ENCODE results near the gene AKR7A2.

DNA sequence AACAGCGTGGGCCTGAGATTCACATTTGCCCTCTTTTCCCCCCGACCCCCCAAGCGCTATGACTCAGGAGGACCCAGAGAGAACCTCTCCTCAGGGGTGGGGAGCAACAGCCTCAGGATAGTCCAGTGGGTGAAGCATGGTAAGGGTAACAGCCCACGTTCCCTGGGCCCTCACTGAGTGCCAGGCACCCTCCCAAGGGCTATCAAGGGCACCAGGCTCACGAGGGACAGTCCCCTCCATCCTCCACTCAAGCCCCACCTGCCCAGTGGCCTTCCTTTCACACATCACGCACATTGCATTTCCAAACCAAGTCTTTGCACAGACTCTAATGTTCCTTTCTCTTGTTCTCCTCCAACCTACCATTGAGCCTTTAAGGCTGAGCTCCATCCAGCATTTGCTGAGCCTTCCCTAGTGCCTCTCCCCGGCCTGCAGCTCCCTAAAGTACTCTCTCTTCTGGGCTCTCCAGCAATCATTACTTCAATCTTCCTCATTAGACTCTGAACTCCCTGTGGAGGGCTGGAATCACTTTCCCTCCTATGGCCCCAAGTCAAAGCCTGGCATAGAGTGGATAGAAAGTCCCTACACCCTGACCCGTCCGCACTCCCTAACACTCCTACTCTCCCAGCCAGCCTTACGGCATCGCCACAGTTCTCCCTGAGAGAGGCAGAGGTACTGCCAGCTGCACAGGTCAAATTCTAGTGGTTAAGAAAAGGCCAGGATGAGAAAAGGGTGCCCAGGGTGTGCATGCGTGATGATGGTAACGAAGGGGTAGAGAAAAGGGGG lies 1.0 kb downstream of the AKR7A2 start:
- TF ChIP-seq, protein P1, sequence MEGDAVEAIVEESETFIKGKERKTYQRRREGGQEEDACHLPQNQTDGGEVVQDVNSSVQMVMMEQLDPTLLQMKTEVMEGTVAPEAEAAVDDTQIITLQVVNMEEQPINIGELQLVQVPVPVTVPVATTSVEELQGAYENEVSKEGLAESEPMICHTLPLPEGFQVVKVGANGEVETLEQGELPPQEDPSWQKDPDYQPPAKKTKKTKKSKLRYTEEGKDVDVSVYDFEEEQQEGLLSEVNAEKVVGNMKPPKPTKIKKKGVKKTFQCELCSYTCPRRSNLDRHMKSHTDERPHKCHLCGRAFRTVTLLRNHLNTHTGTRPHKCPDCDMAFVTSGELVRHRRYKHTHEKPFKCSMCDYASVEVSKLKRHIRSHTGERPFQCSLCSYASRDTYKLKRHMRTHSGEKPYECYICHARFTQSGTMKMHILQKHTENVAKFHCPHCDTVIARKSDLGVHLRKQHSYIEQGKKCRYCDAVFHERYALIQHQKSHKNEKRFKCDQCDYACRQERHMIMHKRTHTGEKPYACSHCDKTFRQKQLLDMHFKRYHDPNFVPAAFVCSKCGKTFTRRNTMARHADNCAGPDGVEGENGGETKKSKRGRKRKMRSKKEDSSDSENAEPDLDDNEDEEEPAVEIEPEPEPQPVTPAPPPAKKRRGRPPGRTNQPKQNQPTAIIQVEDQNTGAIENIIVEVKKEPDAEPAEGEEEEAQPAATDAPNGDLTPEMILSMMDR (IDR thresholded peaks at IDR 0.05): no peak
- no peak for TF ChIP-seq POLR2A (IDR thresholded peaks at IDR 0.05)
